SK-N-SH treated with all-trans-retinoic acid at 6 μM for 48 hours (cell line): Measurements from ENCODE around the gene KPNA6.

Experiments
- ARNTL ChIP-seq: fragments of 450-650 bp; formaldehyde crosslinking; IDR thresholded peaks from 2 replicates; pipeline ENCODE4 v1.5.0; 2020; ENCODE audit warnings: low read depth, mild to moderate bottlenecking, moderate library complexity, borderline replicate concordance
- CREB5 ChIP-seq: fragments of 250-450 bp; sonication (Bioruptor Pico); IDR thresholded peaks from 2 replicates; pipeline ENCODE4 v1.5.1; 2020; ENCODE audit warnings: low read depth, mild to moderate bottlenecking, moderate library complexity
- CSDC2 ChIP-seq: fragments of 250-450 bp; sonication (Bioruptor Pico); IDR thresholded peaks from 2 replicates; pipeline ENCODE4 v1.5.0; 2020; ENCODE audit warnings: mild to moderate bottlenecking, moderate library complexity
- GLIS3 ChIP-seq: fragments of 250-450 bp; sonication (Bioruptor Pico); IDR thresholded peaks from 2 replicates; pipeline ENCODE4 v1.5.0; 2020; ENCODE audit warnings: mild to moderate bottlenecking, moderate library complexity
- PPARA ChIP-seq: fragments of 250-450 bp; sonication (Bioruptor Pico); IDR thresholded peaks from 2 replicates; pipeline ENCODE4 v1.5.0; 2020; ENCODE audit warnings: mild to moderate bottlenecking, borderline replicate concordance
- TF ChIP-seq, protein P1 (sequence below): fragments of 250-450 bp; sonication (Bioruptor Pico); IDR thresholded peaks from 2 replicates; pipeline ENCODE4 v1.8.0; 2020; ENCODE audit warnings: mild to moderate bottlenecking, moderate library complexity, borderline replicate concordance

GRCh38 chr1:32151319-32151787 lies 43.5 kb downstream of the KPNA6 start:
- TF ChIP-seq CSDC2: no peak
- no peak for TF ChIP-seq ARNTL (CRISPR knock-in tag)
- TF ChIP-seq GLIS3 (CRISPR knock-in tag): no peak
- TF ChIP-seq, protein P1, sequence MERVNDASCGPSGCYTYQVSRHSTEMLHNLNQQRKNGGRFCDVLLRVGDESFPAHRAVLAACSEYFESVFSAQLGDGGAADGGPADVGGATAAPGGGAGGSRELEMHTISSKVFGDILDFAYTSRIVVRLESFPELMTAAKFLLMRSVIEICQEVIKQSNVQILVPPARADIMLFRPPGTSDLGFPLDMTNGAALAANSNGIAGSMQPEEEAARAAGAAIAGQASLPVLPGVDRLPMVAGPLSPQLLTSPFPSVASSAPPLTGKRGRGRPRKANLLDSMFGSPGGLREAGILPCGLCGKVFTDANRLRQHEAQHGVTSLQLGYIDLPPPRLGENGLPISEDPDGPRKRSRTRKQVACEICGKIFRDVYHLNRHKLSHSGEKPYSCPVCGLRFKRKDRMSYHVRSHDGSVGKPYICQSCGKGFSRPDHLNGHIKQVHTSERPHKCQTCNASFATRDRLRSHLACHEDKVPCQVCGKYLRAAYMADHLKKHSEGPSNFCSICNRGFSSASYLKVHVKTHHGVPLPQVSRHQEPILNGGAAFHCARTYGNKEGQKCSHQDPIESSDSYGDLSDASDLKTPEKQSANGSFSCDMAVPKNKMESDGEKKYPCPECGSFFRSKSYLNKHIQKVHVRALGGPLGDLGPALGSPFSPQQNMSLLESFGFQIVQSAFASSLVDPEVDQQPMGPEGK (CRISPR knock-in tag): no peak
- no peak for TF ChIP-seq CREB5 (CRISPR knock-in tag)
- no peak for TF ChIP-seq PPARA (CRISPR knock-in tag)
